Esophagus muscularis mucosa (tissue), 4 donors: ENCODE data around the gene PTGFR. TPM values are rescaled to one million over a fixed set of nuclear protein-coding genes. Genes with fewer than 3 reads are reported as not detected.

Experiments used
- total RNA-seq, 4 donors: library from RNA; depleted of rRNA; stranded (reverse); fragments of >200 nt; gene quantifications; one replicate each; pipeline versions ENCODE4 v1.1.0 to v1.2.1, GENCODE V29; 2016

PTGFR gene
- total RNA-seq, 4 donors from 2014 or later, result 2.1 to 3.8 (median 2.8) TPM

Other genes with a start within 250 kb of the PTGFR start
- 10 to 100 TPM in 2 of 4 donors, 1 to 10 TPM in 2; 4.3 to 15.4 (median 9.6) TPM for gene IFI44L, start 129.5 kb downstream of the PTGFR start, total RNA-seq
- gene IFI44, start 158.9 kb downstream of the PTGFR start, total RNA-seq, result 10 to 100 TPM in 3 of 4 donors, 1 to 10 TPM in 1; 6.7 to 12.5 (median 10.9) TPM